MCF 10A (cell line): ENCODE data around the gene TRIM9. TPM values are rescaled to one million over a fixed set of nuclear protein-coding genes. Genes with fewer than 3 reads are reported as not detected.
A peak's percentile ranks its signal among the peaks of the same experiment; 100 is the strongest.
"Not testable (repeated sequence)": the region's sequence is repeated elsewhere in the genome, so short reads cannot be mapped to it uniquely, and the experiment has no call there.

Experiments
- BruUV-seq: library from RNA; stranded (reverse); fragments of 400-500 nt; replicated peaks from 2 replicates; lab custom pipeline; 2021; lab: Mats Ljungman, UMichigan
- CTCF ChIA-PET: fragments of 300-600 bp; sonication (Branson Sonifier 250); formaldehyde crosslinking; extraction: SDS; loops from one replicate; lab custom pipeline; 2021; ENCODE audit warnings: antibody characterized with exemption, inconsistent platforms; lab: Yijun Ruan, JAX
- POLR2A ChIA-PET: fragments of 300-600, 350-650 bp; sonication (Branson Sonifier 250); formaldehyde crosslinking; extraction: SDS; loops from one replicate; lab custom pipeline; 2020; ENCODE audit warnings: antibody characterized with exemption, inconsistent platforms; lab: Yijun Ruan, JAX
- DNase-seq: peaks from one replicate; pipeline ENCODE4 v3.0.0-alpha.2; 2018; ENCODE audit not compliant: unreplicated experiment
- H3K27ac Mint-ChIP-seq: one replicate; pipeline ENCODE4 v1.8.0; 2022; ENCODE audit warnings: mild to moderate bottlenecking, low read depth, mixed read lengths; ENCODE audit not compliant: unreplicated experiment
- H3K27me3 Mint-ChIP-seq: one replicate; pipeline ENCODE4 v1.8.0; 2022; ENCODE audit warnings: mixed read lengths; ENCODE audit not compliant: insufficient read depth, unreplicated experiment
- H3K36me3 Mint-ChIP-seq: one replicate; pipeline ENCODE4 v1.8.0; 2022; ENCODE audit warnings: mild to moderate bottlenecking, moderate library complexity, mixed read lengths; ENCODE audit not compliant: insufficient read depth, unreplicated experiment
- H3K4me1 Mint-ChIP-seq: one replicate; pipeline ENCODE4 v1.8.0; 2022; ENCODE audit warnings: mixed read lengths; ENCODE audit not compliant: insufficient read depth, unreplicated experiment
- H3K4me3 Mint-ChIP-seq: one replicate; pipeline ENCODE4 v1.8.0; 2022; ENCODE audit warnings: mild to moderate bottlenecking, moderate library complexity, mixed read lengths; ENCODE audit not compliant: unreplicated experiment
- H3K9me3 Mint-ChIP-seq: one replicate; pipeline ENCODE4 v1.8.0; 2022; ENCODE audit warnings: mixed read lengths; ENCODE audit not compliant: unreplicated experiment
- CTCF ChIP-seq: fragments of 200-600 bp; IDR thresholded peaks from one replicate; pipeline ENCODE4 v1.8.0; 2022; ENCODE audit warnings: antibody characterized with exemption, mild to moderate bottlenecking; ENCODE audit not compliant: unreplicated experiment
- intact Hi-C: fragments of 100-400 bp; cut with micrococcal nuclease; formaldehyde crosslinking; loops from 2 replicates; pipeline ENCODE4 v1.14.1; 2022
- total RNA-seq: library from RNA; stranded (reverse); gene quantifications from 2 replicates; pipeline ENCODE4 v1.2.3, GENCODE V29; 2022

TRIM9 gene
- total RNA-seq, 1 experiment from 2014 or later, result 0.19 TPM

GRCh38 chr14:50943261-50943942, 151.5 kb downstream of the TRIM9 start:
- H3K9me3 Mint-ChIP-seq, result no peaks in the 10 kb centered on the region
- no peak for TF ChIP-seq CTCF
- no peaks in the 10 kb centered on the region for H3K27me3 Mint-ChIP-seq
- POLR2A ChIA-PET, result interaction anchor here (0.6 to 2.6 kb wide), 11 partner anchors 8 to 603 kb away, joined by 3 to 17 read pairs (median 7); partner anchors contain the start of genes NIN and TMX1
- no TSS peak for BruUV-seq
- intact Hi-C loops, result no loop called here
- DNase-seq, result peak; percentile 70
- peak overlapping the region; percentile 86 for H3K4me3 Mint-ChIP-seq
- peak overlapping the region; percentile 84 for H3K27ac Mint-ChIP-seq
- CTCF ChIA-PET, result interaction anchor here (0.9 to 1.1 kb wide), 2 partner anchors 14 to 275 kb away, joined by 3 to 5 read pairs; no protein-coding TSS in a partner anchor
- no peaks in the 10 kb centered on the region for H3K36me3 Mint-ChIP-seq
- H3K4me1 Mint-ChIP-seq, result peaks cover 36% of the 10 kb centered on the region

DNA sequence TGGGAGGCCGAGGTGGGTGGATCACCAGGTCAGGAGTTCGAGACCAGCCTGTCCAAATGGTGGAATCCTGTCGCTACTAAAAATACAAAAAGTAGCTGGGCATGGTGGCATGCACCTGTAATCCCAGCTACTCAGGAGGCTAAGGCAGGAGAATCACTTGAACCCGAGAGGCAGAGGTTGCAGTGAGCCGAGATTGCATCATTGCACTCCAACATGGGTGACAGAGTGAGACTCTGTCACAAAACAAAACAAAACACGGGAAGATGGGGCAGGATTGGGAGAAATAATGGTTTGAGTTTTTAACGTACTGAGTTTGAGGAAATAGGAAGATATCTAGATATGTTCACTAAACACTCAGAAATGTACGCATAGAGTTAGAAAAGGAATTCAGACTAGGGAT, 153.3 kb downstream of the TRIM9 start:
- H3K27me3 Mint-ChIP-seq, H3K36me3 Mint-ChIP-seq, H3K27ac Mint-ChIP-seq, H3K9me3 Mint-ChIP-seq, intact Hi-C loops, BruUV-seq, DNase-seq: not testable (repeated sequence)
- Mint-ChIP-seq H3K4me1 (peaks cover 42% of the 10 kb centered on the region), H3K4me3 (peak overlapping the region; percentile 2)
- ChIA-PET CTCF (interaction anchor here (0.5 to 1.2 kb wide), 3 partner anchors 14 to 80 kb away, joined by 3 read pairs; no protein-coding TSS in a partner anchor), POLR2A (interaction anchor here (1.0 to 1.2 kb wide), 2 partner anchors 16 to 18 kb away, joined by 3 to 4 read pairs; no protein-coding TSS in a partner anchor)

DNA sequence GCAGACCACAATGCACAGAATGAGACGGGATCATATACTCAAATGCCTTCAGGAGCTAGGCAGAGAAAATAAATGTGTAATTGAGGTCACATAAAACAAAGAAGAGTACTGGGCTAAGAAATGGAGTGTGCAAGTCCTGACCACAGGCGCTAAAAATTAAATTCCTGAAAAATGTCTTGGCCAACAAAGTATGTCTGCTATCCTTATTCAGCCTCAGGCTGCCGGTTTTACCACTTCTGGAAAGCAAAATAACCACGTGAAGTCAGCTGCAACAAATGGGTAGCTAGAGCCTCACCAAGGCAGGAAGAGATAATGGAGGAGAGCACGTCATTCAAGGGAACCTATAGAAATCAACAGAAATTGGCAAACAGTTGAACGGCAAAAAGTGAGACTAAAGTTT, 153.8 kb downstream of the TRIM9 start:
- no TSS peak for BruUV-seq
- ChIA-PET CTCF (interaction anchor here (0.5 to 1.2 kb wide), 3 partner anchors 14 to 79 kb away, joined by 3 read pairs; no protein-coding TSS in a partner anchor), POLR2A (interaction anchor here (0.7 to 1.0 kb wide), 2 partner anchors 17 to 18 kb away, joined by 3 read pairs; no protein-coding TSS in a partner anchor)
- Mint-ChIP-seq H3K27me3 (no peaks in the 10 kb centered on the region), H3K9me3 (no peaks in the 10 kb centered on the region), H3K36me3 (peaks cover 9% of the 10 kb centered on the region), H3K27ac (no peak overlapping the region), H3K4me3 (peak overlapping the region; percentile 28), H3K4me1 (peaks cover 43% of the 10 kb centered on the region)
- no peak for DNase-seq
- TF ChIP-seq CTCF, result no peak
- intact Hi-C loops, result no loop called here

- TF ChIP-seq CTCF, result no peak
- no peaks in the 10 kb centered on the region for H3K27me3 Mint-ChIP-seq
- no peak overlapping the region for H3K4me3 Mint-ChIP-seq
- POLR2A ChIA-PET, result interaction anchor here (0.7 to 1.7 kb wide), 4 partner anchors 9 to 67 kb away, joined by 3 to 6 read pairs (median 4); no protein-coding TSS in a partner anchor
- no peaks in the 10 kb centered on the region for H3K9me3 Mint-ChIP-seq
- no peak for DNase-seq
- intact Hi-C loops, result no loop called here
- no peak overlapping the region for H3K27ac Mint-ChIP-seq
- no TSS peak for BruUV-seq
- CTCF ChIA-PET, result interaction anchor here (1.3 kb wide), 1 partner anchor 78 kb away, joined by 5 read pairs; no protein-coding TSS in a partner anchor
- H3K36me3 Mint-ChIP-seq, result peaks cover 30% of the 10 kb centered on the region
- H3K4me1 Mint-ChIP-seq, result peaks cover 32% of the 10 kb centered on the region
Measured at GRCh38 chr14:50937800-50938199, 157.1 kb downstream of the TRIM9 start.
